ENCODE results near the gene CDH4. TPM values are rescaled to one million over a fixed set of nuclear protein-coding genes. Genes with fewer than 3 reads are reported as not detected.

CDH4 gene
- total and polyA plus RNA-seq, 2 of the 8 experiments (the other 6 are each of a cell fraction or from before 2014, with no cell fraction given), result 4.3 to 7.9 TPM

DNA sequence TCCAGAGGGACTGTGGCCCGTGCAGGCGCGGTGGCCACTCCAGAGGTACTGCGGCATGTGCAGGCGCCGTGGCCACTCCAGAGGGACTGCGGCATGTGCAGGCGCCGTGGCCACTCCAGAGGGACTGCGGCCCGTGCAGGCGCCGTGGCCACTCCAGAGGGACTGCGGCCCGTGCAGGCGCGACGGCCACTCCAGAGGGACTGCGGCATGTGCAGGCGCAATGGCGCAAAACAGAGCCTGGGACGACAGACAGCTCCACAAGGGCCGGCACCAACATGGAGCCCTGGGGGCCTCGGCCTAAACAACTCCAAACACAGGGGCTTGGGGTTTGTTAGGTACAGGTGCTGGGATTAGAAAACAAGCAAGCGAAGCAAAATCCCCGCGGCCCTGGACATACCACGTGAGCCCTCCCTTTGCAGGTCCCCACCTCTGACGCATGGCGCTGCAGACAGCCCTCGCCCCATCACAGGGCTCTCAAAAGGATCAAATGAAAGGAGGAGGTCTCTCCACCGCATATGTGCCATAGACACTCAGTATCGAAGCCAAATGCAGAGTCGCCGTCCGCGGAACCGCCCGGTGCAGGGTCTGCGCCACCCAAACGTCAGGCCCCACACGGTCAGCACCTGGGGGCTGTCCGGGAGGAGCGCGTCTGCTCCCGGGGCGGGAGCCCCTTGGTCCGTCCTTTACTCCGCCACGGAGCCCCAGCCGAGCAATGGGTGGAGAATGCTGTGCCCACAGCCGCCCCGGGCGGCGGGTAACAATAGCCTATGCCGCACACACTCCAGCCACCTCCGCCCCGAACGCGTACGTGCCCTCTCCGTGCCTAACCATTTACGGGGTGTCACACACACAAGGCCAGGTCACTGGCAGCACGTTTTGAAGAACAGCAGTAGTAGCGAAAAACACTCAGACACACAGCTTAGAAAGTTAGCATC is 727.9 kb downstream of the CDH4 start (continued):
- no peak for TF ChIP-seq SAP30 (IDR thresholded peaks at IDR 0.05; ENCODE audit: insufficient read depth, insufficient replicate concordance, low read length)
- no peak for TF ChIP-seq TBP (IDR thresholded peaks at IDR 0.05; ENCODE audit: low read depth, low read length)
- no peak for TF ChIP-seq TCF12 (IDR thresholded peaks at IDR 0.05; ENCODE audit: low read depth, low read length)

Data from H1 (cell line).